Left lung (tissue), 10 donors: Measurements from ENCODE around the gene TPO. TPM values are rescaled to one million over a fixed set of nuclear protein-coding genes. Genes with fewer than 3 reads are reported as not detected.

Experiments
- ATAC-seq: fragments of 200-7000 bp; cut with Tn5 transposase; one replicate; pipeline ENCODE4 v1.9.1; 2020; ENCODE audit warnings: moderate library complexity
- DNase-seq, 4 donors: peaks; one replicate each; pipeline ENCODE4 v3.0.0-alpha.2; 2013 to 2020
- H3K27ac ChIP-seq, 2 donors: fragments of 200-600 bp; sonication (generic) in 1 of 2; one replicate each; pipeline versions ENCODE4 v1.5.0 to v1.8.0; 2020 to 2021
- H3K27me3 ChIP-seq, 2 donors: fragments of 200-600 bp; sonication (generic) in 1 of 2; one replicate each; pipeline versions ENCODE4 v1.5.0 to v1.8.0; 2020 to 2021
- H3K36me3 ChIP-seq, 2 donors: fragments of 200-600 bp; sonication (generic) in 1 of 2; one replicate each; pipeline versions ENCODE4 v1.5.0 to v1.8.0; 2020 to 2021
- H3K4me1 ChIP-seq, 2 donors: fragments of 200-600 bp; one replicate each; pipeline ENCODE4 v1.8.0; 2021
- H3K4me3 ChIP-seq, 2 donors: fragments of 200-600 bp; sonication (generic) in 1 of 2; one replicate each; pipeline versions ENCODE4 v1.5.0 to v1.8.0; 2020 to 2021; ENCODE audit warnings: mild to moderate bottlenecking in 1 of 2
- H3K9me3 ChIP-seq, 2 donors: fragments of 200-600 bp; sonication (generic) in 1 of 2; one replicate each; pipeline versions ENCODE4 v1.5.0 to v1.8.0; 2020 to 2021
- intact Hi-C, 2 donors: fragments of 100-400 bp; cut with DNase I; formaldehyde crosslinking; loops; one replicate each; pipeline versions ENCODE4 v1.11.2 to v1.14.2; 2022
- polyA plus RNA-seq, 6 donors: library from polyadenylated mRNA; unstranded; fragments of 120-200 nt; gene quantifications; one replicate each; pipeline ENCODE4 v1.2.1, GENCODE V29; 2013; ENCODE audit not compliant: insufficient read length in 6 of 6
- total RNA-seq, 2 donors: library from RNA; stranded (reverse); fragmentation: NEBNext Ultra II Directional; extraction: Animal tissue kit (Norgen Biotek cat#: 25700); gene quantifications; one replicate each; pipeline ENCODE4 v1.2.1, GENCODE V29; 2021
- TF ChIP-seq, protein P1 (sequence below), 2 donors: fragments of 200-600 bp; sonication (generic) in 1 of 2; IDR thresholded peaks; one replicate each; pipeline versions ENCODE4 v1.5.0 to v1.8.0; 2021; ENCODE audit warnings: antibody characterized with exemption in 2 of 2
- donor health status: DM: no; HTN: yes; CAD: no.
- donor health status: DM: no; HTN: no; CAD: no.

Gene TPO
- total and polyA plus RNA-seq, 8 donors = 0.08 to 0.45 (median 0.21) TPM; not detected in 1

DNA sequence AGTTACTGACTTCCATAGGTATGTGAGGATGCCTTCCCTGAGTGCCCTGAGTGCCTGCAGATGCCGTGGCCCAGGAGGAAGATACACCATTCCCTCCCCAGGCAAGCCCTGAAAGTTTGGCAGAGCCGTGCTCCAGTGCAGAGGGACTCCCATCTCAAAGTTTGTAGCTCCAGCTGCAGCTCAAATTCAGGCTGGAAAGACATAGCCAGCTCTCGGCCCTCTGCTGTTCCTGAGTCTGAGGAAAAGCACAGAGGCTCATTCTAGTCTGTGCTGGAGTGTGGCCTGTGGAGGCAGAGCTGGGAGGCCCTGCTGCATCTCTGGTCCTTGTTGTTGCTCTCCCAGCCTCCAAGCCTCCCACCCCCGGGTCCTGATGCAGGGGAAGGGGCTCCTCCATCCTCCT lies 15.9 kb upstream of the TPO start:
- Histone ChIP-seq H3K27me3 (no peaks in the 10 kb centered on the region), H3K27ac (no peak overlapping the region), H3K4me1 (no peaks in the 10 kb centered on the region), H3K9me3 (peaks cover 0 to 3% of the 10 kb centered on the region in 2 donors), H3K4me3 (no peak overlapping the region), H3K36me3 (no peaks in the 10 kb centered on the region)
- ATAC-seq (no peak), DNase-seq (no peak)
- intact Hi-C loops = no loop called here
- TF ChIP-seq, protein P1, sequence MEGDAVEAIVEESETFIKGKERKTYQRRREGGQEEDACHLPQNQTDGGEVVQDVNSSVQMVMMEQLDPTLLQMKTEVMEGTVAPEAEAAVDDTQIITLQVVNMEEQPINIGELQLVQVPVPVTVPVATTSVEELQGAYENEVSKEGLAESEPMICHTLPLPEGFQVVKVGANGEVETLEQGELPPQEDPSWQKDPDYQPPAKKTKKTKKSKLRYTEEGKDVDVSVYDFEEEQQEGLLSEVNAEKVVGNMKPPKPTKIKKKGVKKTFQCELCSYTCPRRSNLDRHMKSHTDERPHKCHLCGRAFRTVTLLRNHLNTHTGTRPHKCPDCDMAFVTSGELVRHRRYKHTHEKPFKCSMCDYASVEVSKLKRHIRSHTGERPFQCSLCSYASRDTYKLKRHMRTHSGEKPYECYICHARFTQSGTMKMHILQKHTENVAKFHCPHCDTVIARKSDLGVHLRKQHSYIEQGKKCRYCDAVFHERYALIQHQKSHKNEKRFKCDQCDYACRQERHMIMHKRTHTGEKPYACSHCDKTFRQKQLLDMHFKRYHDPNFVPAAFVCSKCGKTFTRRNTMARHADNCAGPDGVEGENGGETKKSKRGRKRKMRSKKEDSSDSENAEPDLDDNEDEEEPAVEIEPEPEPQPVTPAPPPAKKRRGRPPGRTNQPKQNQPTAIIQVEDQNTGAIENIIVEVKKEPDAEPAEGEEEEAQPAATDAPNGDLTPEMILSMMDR (IDR thresholded peaks at IDR 0.05) = no peak

DNA sequence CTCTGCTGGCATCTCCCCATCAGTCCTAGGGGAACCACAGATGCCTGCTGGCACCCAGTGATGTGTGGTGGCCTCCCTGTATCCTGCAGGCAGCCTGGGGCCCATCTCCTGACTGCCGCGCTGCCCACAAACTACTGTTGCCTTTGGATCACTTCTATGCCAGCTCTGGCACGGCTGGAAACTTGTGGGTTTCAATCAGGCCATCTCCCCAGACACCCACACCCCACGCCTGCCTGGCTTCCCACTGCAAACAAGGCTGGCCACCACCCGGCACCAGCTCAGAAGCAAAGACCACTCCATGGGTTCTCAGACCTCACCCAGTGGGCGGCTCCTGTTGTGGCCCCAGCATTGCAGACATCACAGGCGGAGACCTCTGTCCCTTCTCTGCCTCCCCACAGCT lies 15.1 kb upstream of the TPO start:
- H3K9me3 ChIP-seq = peaks cover 0 to 3% of the 10 kb centered on the region in 2 donors

DNA sequence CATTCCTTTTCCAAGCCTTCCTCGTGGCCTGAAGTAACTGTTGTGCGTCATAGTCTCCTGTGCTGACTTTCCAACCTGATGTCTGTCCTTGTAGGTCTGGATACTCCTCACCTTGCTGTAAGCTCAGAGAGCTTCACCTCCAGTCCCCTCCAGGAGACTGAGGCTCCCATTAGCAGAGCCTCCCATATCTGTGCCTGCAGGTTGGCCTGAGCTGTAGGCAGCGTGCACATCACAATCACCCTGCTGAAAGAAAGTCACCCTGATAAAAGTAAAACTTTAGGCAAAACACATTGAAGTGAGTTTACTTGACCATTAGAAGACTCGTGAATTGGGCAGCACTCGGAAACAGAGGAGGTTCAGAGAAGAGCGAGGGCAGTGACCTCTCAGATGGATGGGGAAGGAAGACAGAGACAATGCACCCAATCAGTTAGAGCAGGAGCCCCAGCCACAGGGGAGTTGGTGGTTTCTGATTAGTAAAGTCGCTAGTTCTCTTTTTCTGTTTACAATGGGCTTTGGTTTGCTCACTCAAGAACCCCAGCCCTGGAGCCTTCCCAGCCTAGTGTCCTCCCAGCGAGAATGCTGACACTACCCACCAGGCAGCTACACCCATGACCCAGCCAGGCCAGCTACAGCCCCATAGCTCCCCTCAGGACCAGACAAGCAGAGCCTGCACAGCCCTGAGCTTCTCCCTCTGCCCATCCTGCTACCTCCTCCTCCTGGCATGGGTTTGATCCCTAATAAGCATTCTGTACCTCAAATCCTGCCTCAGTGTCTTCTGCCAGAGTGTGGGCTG lies 12.1 kb upstream of the TPO start:
- Histone ChIP-seq H3K27me3 (no peaks in the 10 kb centered on the region), H3K4me1 (no peaks in the 10 kb centered on the region), H3K36me3 (no peaks in the 10 kb centered on the region), H3K27ac (no peak overlapping the region), H3K9me3 (peaks cover 0 to 3% of the 10 kb centered on the region in 2 donors), H3K4me3 (no peak overlapping the region)
- intact Hi-C loops = no loop called here
- DNase-seq = no peak
- TF ChIP-seq, protein P1 (IDR thresholded peaks at IDR 0.05) = no peak
- no peak for ATAC-seq

More for the DNA sequence above, 15.1 kb upstream of the TPO start:
- Histone ChIP-seq H3K36me3 (no peaks in the 10 kb centered on the region), H3K27ac (no peak overlapping the region), H3K4me3 (no peak overlapping the region), H3K4me1 (no peaks in the 10 kb centered on the region), H3K27me3 (no peaks in the 10 kb centered on the region)
- ATAC-seq = no peak
- no peak for DNase-seq
- TF ChIP-seq, protein P1 (IDR thresholded peaks at IDR 0.05) = no peak
- intact Hi-C loops = no loop called here

DNA sequence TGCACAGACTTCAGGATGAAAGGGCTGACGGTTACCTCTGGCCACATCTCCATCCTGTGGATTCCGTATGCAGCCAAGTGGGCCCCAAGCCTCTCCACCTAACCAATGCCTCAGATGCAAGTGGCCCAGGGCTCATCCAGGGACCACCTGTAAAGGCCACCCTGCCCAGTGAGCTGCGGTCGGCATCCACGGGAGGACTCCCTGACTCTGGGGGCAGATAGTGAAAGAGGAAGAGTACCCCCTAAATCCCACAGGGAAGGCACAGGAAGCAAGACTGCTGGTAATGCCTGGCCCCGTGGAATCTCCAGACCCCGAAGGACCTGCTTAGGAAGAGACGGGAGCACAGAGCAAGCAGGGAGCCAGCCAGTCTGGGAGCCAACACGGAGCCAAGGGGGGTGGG lies 11.2 kb upstream of the TPO start:
- Histone ChIP-seq H3K27ac (no peak overlapping the region), H3K4me3 (no peak overlapping the region), H3K36me3 (no peaks in the 10 kb centered on the region), H3K4me1 (no peaks in the 10 kb centered on the region), H3K9me3 (peaks cover 0 to 3% of the 10 kb centered on the region in 2 donors), H3K27me3 (no peaks in the 10 kb centered on the region)
- intact Hi-C loops = no loop called here
- TF ChIP-seq, protein P1 (IDR thresholded peaks at IDR 0.05) = no peak
- DNase-seq (no peak), ATAC-seq (no peak)

DNA sequence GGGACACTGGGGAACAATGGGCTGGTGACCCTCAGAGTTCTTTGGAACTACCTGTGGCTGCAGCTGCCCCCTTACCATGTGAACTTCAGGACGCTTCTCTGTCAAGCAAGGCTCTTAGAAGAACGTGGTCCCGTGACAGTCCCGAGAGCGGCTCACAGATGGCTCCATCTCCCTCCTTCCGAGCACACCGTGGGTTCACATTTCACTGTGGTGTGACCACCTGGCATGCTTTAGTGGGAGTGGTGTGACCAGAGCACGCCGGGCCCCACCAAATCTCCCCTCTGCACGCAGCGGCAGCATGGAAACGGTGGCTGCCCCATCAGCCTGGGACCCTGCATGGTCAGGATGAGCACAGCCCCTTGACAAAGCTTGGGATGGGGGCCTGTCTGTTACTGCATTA lies 9.7 kb upstream of the TPO start:
- ATAC-seq (no peak), DNase-seq (no peak)
- H3K4me1 ChIP-seq = no peaks in the 10 kb centered on the region
- no peaks in the 10 kb centered on the region for H3K27me3 ChIP-seq
- H3K4me3 ChIP-seq = no peak overlapping the region
- no peaks in the 10 kb centered on the region for H3K36me3 ChIP-seq
- H3K27ac ChIP-seq = no peak overlapping the region
- H3K9me3 ChIP-seq = peaks cover 0 to 3% of the 10 kb centered on the region in 2 donors
- intact Hi-C loops = no loop called here
- TF ChIP-seq, protein P1 (IDR thresholded peaks at IDR 0.05) = no peak
